HG03066 (cell line): ENCODE results near the gene INTS4.
"Not testable (repeated sequence)": the region's sequence is repeated elsewhere in the genome, so short reads cannot be mapped to it uniquely, and the experiment has no call there.

ENCODE experiments used
- ATAC-seq: cut with Tn5 transposase; IDR thresholded peaks from one replicate; pipeline ENCODE4 v1.9.1; 2021; ENCODE audit warnings: low read depth; ENCODE audit not compliant: unreplicated experiment

Gene INTS4

DNA sequence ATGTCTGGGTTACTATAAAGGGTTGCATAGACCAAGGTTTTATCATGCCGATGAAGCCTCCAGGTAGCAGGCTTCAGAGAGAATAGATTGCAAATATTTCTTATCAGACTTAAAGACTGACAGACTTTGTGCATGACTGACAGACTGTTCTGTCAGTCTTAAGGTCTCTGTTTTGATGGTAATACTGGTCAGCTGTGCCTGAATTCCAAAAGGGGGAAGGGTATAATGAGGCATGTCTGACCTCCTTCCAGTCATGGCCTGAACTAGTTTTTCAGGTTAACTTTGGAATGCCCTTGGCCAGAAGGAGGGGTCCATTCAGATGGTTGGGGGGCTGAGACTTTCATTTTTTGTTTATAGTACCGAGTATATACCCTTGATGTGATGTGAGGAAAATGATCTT is 33.3 kb upstream of the INTS4 start:
- no peak for ATAC-seq

DNA sequence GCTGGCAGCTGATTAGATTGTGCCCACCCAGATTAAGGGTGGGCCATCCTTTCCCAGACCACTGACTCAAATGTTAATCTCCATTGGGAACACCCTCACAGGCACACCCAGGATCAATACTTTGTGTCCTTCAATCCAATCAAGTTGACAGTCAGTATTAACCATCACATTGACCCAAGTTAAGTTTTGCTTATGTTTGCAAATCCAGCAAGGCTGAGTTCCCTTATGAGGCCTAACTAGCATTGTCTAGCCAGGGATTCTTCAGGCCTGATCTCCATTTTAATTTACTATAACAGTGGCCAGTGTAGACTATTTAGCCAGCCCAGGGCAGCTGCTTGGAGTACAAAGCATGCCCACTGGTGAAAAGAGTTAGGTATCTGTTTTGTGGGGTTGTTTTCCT is 30.9 kb upstream of the INTS4 start:
- no peak for ATAC-seq

DNA sequence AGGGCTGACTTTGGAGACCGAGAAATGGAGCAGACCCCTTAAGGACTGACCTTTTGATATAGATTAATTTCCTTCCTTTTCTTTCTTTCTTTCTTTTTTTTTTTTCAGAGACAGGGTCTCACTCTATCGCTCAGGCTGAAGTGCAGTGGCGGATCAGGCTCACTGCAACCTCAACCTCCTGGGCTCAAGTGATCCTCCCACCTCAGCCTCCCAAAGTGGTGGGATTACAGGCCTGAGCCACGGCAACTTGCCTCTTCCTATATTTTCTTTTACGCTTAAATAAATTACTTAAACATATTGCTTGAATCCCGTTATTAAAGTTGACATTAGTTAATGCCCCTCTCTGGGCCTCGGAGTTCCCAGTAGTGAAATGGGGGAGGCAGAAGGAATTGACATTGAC is 29.0 kb upstream of the INTS4 start:
- no peak for ATAC-seq

DNA sequence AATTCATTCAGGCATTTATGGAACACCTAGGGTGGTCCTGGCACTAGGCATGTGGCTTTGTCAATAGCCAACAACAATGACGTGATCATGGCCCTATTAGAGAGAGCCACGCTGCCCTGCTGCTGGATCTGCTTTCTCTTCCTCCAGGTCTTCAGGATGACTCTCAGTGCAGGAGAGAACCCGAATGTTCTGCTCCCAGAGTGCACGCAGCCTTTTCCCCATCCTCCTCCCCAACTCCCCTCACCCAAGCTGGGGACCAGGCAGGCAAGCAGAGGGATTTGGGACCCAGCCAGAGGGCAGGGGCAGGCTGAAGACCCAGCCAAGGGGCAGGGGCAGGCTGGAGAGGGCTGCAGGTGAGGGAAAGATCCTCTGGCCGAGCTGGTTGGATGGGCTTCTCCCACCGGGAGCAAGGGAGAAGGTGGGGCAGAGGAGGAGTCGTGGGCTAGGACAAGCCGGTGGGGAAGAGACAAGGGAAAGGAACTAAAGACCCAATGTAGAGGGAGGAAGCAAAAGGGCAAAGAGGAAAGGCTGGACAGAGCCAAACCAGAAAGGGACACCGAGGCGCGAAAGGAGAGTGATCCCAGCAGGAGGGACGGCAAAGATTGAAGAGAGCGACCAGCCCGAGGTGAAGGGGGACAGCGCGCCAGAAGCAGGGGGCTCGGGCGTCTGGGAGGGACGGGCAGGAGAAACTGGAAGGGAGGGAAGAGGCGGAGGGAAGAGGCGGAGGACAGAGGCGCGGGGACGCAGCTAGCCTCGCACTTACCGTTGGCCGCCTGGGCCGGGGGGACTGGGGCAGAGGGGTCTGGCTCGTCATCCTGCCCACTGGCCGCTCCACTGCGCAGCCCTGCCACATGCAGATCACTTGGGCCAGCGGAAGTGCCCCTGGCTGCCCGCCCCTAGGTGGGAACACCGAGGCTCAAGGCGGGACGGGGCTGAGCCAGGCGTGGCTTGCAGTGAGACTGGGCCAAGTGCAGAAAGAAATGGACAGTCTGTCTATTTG is 28.2 kb upstream of the INTS4 start, which contains the start of gene KCTD14:
TSS of gene KCTD14 (minus strand) at position 880 of the 1,000 bp plus-strand sequence. CDS start at position 853, 27 bp downstream.
- no peak for ATAC-seq

DNA sequence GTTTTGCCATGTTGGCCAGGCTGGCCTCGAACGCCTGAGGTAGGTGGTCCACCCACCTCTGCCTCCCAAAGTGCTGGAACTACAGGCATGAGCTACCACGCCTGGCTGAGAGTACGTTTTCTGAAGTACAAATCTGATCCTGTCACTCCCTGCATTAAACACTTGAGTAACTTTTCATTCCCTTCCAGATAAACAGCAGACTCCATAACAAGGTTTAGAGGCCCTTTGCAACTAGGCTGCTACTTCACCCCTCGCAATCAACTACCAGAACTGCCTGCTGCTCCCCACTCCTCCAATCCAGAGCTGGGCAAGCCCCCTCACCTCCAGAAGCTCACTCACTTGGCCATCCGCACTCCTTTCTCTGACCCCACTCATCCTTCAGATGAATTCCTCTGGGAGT is 27.1 kb upstream of the INTS4 start:
- ATAC-seq, result no peak

DNA sequence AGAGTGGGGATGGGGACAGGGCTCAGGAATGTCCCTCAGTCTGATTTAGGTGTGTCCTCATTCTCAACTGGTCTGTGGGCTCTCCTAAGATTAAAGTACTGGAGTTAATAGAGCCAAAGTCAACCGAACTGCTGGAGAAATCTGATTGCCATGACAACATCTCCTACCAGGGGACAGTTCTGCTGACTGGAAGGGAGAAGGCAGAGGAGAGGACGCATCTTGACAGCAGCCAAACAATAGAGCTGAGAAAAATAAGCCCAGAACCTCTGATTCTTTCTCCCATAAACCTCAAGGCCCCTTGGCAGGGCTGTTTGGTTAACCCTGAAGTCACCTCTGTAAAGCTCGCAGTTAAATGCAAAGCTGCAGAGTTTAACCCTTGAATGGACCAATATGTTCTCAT is 25.8 kb upstream of the INTS4 start:
- ATAC-seq, result no peak

DNA sequence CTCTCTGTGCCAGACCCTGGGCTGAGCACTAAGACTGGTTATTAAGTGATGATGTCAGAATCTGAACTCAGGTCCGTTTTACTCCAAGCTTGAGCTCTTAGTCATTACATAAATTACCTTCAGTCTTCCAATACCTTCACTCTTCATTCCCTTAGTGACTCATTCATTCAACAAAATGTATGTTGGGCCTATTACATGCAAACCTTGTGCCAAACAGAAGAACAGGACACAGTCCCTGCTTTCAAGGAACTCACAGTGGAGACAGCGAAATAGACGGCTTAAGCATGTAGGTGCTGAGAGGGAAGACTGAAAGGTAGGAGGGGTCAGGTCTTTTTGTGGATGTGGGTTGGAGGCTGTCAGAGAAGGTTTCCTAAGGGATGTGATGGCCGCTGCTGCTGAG is 25.3 kb upstream of the INTS4 start:
- no peak for ATAC-seq

DNA sequence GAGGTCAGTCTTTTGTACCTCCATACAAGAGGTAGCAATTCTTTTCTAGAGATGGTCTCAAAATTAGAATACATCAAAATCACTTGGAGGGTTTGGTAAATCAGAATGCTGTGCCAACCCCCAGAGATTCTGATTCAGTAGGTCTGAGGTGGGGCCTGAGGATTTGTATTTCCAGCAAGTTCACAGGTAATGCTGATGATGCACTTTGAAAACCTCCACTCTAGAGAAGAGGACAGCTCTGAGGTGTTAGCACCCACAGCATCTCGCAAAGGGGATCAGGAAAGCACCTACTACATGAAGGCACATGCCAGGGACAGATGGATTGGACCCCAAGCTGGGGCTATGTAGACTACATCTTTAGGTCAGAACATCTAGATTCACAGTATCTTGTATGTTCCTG is 21.4 kb upstream of the INTS4 start:
- no peak for ATAC-seq

DNA sequence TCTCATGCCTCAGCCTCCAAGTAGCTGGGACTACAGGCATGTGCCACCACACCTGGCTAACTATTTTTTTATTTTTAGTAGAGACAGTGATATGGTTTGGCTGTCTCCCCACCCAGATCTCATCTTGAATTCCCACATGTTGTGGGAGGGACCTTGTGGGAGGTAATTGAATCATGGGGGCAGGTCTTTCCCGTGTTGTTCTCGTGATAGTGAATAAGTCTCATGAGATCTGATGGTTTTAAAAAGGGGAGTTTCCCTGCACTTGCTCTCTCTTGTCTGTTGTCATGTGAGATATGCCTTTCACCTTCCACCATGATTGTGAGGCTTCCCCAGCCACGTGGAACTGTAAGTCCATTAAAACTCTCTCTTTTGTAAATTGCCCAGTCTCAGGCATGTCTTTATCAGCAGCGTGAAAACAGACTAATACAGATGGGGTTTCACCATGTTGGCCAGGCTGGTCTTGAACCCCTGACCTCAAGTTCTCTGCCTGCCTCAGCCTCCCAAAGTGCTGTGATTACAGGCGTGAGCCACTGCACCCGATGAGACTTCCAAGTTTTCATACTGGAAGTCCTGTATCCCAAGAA is 20.6 kb upstream of the INTS4 start:
- not testable (repeated sequence) for ATAC-seq

DNA sequence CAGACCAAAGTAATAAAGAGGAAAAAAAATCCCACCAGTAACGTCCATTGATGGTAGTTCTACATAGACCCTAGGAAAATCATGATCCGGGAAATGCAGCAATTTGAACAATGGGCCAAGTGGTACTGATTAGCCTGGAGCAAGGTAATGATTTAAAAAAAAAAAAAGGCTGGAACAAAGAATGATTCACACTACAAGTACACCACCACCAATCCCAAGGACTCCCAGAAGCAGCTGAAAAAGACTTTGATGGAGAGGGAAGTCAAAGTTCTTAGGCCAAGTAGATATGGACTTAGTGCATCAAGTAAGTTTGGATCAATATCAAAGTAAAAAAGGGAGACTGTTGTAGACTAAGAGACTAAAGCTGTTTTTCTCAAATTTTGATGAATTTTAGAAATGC is 16.8 kb upstream of the INTS4 start:
- no peak for ATAC-seq

DNA sequence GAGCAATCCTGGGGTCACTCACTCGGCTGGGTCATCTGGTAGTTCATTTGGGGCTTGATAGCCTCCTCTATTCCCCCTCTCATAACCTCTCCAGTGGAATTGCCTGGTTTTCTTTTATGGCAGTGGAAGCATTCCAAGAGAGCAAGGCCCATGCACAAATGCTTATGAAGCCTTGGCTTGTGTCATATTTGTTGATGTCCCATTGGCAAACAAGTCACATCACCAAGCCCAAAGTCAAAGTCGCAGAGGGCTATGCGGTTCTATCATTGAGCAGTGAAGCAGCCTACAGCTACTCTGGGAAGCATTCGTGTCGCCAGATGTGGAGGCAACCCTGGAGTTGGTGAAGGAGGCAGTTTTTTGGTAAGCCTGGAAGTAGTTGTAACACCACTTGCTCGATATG is 16.3 kb upstream of the INTS4 start:
- no peak for ATAC-seq

DNA sequence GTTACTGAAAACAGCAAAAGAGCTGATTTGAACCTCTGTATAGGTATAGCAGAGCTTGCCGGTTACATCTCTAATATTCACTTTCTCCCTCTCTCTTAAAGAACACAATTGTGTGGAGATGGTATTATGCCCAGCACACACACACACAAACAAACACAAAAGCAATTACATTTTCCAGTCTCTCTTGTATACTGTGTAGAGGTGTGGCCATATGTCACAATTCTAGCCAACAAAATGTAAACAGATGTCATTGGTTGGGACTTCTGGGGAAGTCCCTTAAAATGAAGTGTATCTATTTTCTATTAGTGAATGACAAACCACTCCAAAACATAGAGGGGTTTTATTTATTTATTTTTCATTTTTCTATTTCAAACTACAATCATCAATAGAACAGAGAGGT is 15.8 kb upstream of the INTS4 start:
- ATAC-seq, result no peak

DNA sequence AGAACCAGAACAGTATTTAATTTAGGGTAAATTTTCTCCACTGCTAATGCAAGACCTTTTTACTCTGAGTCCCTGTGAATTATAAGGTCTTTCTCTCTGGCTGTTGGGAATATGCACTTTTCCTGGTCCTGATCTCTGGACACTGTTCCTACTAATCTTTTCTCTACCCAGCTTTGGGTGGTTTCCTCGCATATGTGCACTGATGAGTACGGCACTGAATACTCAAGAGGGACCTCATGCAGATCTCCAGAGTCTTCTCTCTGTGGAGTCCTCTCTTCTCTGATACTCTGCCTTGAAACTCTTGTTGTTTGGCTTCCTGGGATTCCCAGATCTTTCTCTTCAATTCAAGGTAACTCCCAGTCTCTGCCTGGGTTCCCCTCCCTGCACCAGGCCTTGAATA is 14.6 kb upstream of the INTS4 start:
- no peak for ATAC-seq

DNA sequence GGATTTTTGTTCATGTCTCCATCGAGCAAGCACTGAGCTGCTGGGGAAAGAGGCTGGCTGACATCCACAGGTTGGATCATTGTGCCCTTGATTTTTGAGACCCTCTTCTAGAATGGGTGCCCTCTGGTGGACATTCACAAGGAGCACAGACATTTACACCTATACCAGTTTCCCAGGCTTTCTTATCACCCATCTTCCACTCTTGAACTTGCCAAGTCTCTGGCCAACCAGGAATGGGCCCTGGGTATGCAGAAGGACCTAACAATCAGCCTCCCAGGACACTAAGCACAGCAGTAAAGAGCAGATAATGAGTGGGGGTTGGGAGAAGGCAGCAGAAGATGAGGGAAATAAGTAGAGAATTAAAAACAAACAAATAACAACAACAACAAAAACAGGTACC is 5.7 kb upstream of the INTS4 start:
- no peak for ATAC-seq

DNA sequence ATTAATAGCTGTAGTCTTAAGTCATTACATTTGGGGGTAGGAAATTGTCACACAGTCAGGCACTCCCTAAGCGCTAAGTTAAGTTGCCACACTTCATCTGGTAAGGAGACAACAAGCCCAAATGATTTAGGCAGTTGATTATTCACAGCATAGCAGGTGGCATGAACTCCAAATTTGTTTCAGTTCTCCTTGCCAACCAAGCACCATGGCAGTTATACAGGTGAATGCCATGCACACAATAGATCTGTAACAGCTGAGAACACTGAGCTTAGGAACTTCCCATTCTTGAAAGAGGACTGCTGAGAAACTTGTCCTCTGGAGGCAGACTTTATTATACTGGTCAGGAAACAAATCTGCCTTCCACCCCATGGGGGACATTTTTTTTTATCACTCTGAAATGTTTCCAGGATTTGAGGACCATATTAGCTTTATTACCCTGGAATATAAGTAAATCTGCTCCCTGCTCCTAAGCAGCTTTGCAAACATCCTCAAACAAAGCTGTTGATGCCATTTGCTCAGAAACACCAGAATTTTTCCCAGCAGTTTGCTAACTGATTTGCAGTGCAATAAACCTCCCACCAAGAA is 5.1 kb upstream of the INTS4 start:
- ATAC-seq, result no peak

DNA sequence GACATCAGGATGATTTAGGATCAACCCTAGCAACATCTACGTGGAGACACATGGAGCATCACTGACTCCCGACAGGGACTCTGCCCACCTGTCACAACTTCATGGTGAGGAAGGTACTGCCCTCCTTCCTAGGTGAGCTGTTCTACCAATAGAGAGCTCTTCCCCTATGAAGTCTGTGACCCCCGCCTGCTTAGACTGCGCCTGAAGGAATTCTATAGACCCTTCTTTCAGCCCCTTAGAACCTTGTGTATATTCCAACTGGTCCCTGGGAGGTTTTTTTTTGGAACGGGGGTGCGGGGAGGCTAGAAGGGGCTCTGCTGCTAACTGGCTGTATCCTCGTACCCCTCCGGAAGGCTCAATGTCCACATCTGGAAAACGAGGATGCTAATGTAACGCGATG is 566 bp downstream of the INTS4 start:
- no peak for ATAC-seq

DNA sequence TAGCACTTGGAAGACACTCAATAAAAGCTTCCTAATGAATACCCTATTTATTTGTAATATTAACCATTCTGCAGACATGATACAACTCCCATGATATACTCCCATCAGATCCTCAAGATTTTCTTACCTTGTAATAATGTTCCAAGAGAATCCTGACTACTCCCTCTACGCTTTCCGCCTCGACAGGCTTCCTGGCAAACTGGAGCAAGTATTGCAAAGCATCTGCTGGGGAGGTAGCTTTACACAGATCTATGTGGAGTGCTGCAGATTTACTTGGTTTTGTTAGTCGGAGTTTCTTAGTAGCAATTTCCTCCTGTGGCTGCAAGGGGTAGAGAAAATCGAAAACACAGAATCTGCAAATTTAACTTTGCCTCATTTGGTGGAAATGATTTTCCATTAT is 3.5 kb downstream of the INTS4 start:
- no peak for ATAC-seq

DNA sequence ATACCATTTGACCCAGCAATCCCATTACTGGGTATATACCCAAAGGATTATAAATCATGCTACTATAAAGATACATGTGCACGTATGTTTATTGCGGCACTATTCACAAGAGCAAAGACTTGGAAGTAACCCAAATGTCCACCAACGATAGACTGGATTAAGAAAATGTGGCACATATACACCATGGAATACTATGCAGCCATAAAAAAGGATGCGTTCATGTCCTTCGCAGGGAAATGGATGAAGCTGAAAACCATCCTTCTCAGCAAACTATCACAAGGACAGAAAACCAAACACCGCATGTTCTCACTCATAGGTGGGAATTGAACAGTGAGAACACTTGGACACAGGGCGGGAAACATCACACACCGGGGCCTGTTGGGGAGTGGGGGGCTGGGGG is 8.0 kb downstream of the INTS4 start:
- not testable (repeated sequence) for ATAC-seq

DNA sequence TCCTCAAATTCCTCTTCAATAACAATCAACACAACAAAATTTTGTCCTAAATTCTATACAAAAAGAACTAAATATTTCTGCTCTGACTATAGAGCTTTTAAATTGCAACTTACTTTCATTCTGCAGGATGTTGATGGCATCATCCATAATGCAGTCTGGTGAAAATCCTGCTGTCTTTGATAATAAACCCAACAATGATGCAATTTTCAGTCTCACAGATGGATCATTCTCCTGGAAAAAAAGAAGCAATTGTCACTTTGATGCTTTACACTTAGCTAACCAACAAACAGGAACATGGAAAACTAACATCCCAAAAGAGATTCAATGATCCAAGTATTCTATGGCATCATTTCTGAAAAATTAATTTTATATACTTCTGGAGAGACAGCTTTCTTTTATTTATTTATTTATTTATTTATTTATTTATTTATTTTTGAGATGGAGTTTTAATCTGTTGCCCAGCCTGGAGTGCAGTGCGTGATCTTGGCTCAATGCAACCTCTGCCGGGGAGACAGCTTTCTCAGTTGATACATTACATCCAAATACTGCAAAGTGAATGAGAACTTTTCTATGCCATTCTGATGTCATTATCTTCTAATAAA is 13.0 kb downstream of the INTS4 start:
- ATAC-seq, result no peak

DNA sequence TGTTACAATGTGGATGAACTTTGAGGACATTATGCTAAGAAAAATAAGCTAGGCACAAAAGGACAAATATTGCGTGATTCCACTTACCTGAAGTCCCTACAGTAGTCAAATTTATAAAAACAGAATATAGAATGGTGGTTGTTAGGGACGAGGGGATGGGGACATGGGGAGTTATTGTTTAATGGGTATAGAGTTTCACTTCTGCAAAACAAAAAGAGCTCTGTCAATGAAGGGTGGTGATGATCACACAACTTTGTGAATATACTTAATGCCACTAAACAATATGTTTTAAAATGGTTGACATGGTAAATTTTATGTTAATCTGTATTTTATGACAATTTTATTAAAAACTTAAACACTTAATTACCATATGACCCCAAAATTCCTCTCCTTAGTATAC is 26.1 kb downstream of the INTS4 start:
- peak; percentile 76 for ATAC-seq

DNA sequence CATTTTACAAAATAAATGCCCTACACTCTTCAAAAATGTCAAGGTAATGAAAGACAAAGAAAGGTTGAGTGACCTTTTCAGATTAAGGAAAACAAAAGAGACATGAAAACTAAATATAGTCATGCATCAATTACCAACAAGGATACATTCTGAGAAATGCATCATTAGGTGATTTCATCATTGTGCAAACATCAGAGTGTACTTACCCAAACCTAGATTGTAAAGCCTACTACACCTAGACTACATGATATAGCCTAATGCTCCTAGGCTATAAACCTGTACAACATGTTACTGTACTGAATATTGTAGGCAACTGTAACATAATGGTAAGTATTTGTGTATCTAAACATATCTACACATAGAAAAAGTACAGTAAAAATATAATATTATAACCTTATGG is 26.7 kb downstream of the INTS4 start:
- ATAC-seq, result no peak
